Neuronal stem cell (in vitro differentiated cells): ENCODE data around the gene PCGF3.
"Not testable (repeated sequence)": the region's sequence is repeated elsewhere in the genome, so short reads cannot be mapped to it uniquely, and the experiment has no call there.

Source experiments
- DNase-seq: peaks from one replicate; pipeline ENCODE4 v3.0.0-alpha.2; 2013; ENCODE audit warnings: low spot score
- H2AFZ ChIP-seq: one replicate; pipeline ENCODE4 v1.6.1; 2013; ENCODE audit warnings: mild to moderate bottlenecking, low read length, inconsistent platforms
- H2AK5ac ChIP-seq: 2 replicates; pipeline ENCODE4 v1.6.1; 2013; ENCODE audit warnings: low read depth, mild to moderate bottlenecking, inconsistent platforms, low read length, moderate library complexity, mixed read lengths
- H2BK120ac ChIP-seq: 2 replicates; pipeline ENCODE4 v1.6.1; 2013; ENCODE audit warnings: low read depth, mild to moderate bottlenecking, inconsistent platforms, low read length, moderate library complexity, mixed read lengths
- H2BK12ac ChIP-seq: one replicate; pipeline ENCODE4 v1.6.1; 2013; ENCODE audit warnings: low read length, inconsistent platforms
- H2BK15ac ChIP-seq: 2 replicates; pipeline ENCODE4 v1.6.1; 2013; ENCODE audit warnings: mild to moderate bottlenecking, low read length, inconsistent platforms, mixed read lengths
- H2BK5ac ChIP-seq: one replicate; pipeline ENCODE4 v1.6.1; 2013; ENCODE audit warnings: inconsistent platforms, mild to moderate bottlenecking, low read length, moderate library complexity
- H3K14ac ChIP-seq: one replicate; pipeline ENCODE4 v1.6.1; 2013; ENCODE audit warnings: low read length, inconsistent platforms
- H3K18ac ChIP-seq: 2 replicates; pipeline ENCODE4 v1.6.1; 2013; ENCODE audit warnings: low read length, inconsistent platforms
- H3K23ac ChIP-seq: 2 replicates; pipeline ENCODE4 v1.6.1; 2013; ENCODE audit warnings: low read depth, mild to moderate bottlenecking, mixed read lengths, low read length, inconsistent platforms; ENCODE audit not compliant: poor library complexity
- H3K27ac ChIP-seq: replicated peaks from 3 replicates; pipeline ENCODE4 v1.5.1; 2013; ENCODE audit warnings: low read length, inconsistent platforms
- H3K27me3 ChIP-seq, 3 experiments: 2 replicates each; pipeline ENCODE4 v1.6.1; 2013; ENCODE audit warnings: low read length in 3 of 3, mild to moderate bottlenecking in 2 of 3, inconsistent platforms in 1 of 3, low read depth in 1 of 3, mixed read lengths in 1 of 3, moderate library complexity in 1 of 3; ENCODE audit not compliant: control insufficient read depth in 3 of 3, insufficient read depth in 3 of 3
- H3K36me3 ChIP-seq, 2 donors: replicated peaks in 1 of 2; 2 replicates each; pipeline ENCODE4 v1.6.1; 2013; ENCODE audit warnings: low read length in 2 of 2; ENCODE audit not compliant: control insufficient read depth in 2 of 2, insufficient read depth in 2 of 2
- H3K4ac ChIP-seq: 2 replicates; pipeline ENCODE4 v1.6.1; 2013; ENCODE audit warnings: inconsistent platforms, mild to moderate bottlenecking, low read length, moderate library complexity
- H3K4me1 ChIP-seq, 2 donors: 1 replicate in 1 of 2; 2 replicates in 1 of 2; pipeline ENCODE4 v1.6.1; 2013; ENCODE audit warnings: low read length in 2 of 2, low read depth in 1 of 2; ENCODE audit not compliant: control insufficient read depth in 2 of 2, insufficient read depth in 1 of 2
- H3K4me2 ChIP-seq: one replicate; pipeline ENCODE4 v1.6.1; 2013; ENCODE audit warnings: mild to moderate bottlenecking, low read length, inconsistent platforms; ENCODE audit not compliant: insufficient read depth, poor library complexity, severe bottlenecking
- H3K4me3 ChIP-seq, 2 donors: 2 replicates each; pipeline ENCODE4 v1.5.1; 2013; ENCODE audit warnings: low read length in 2 of 2, mild to moderate bottlenecking in 2 of 2, inconsistent platforms in 1 of 2, moderate library complexity in 1 of 2
- H3K79me1 ChIP-seq: one replicate; pipeline ENCODE4 v1.6.1; 2013; ENCODE audit warnings: low read depth, mild to moderate bottlenecking, inconsistent platforms, low read length, moderate library complexity
- H3K9ac ChIP-seq: one replicate; pipeline ENCODE4 v1.6.1; 2013; ENCODE audit warnings: mild to moderate bottlenecking, low read depth, low read length, inconsistent platforms; ENCODE audit not compliant: poor library complexity
- H3K9me3 ChIP-seq, 2 donors: replicated peaks in 1 of 2; 2 replicates each; pipeline versions ENCODE3 to v1.6.1; 2013; ENCODE audit warnings: low read length in 2 of 2, mild to moderate bottlenecking in 2 of 2, inconsistent platforms in 1 of 2, low read depth in 1 of 2, mixed read lengths in 1 of 2, moderate library complexity in 1 of 2; ENCODE audit not compliant: control insufficient read depth in 2 of 2, insufficient read depth in 1 of 2
- H4K8ac ChIP-seq: one replicate; pipeline ENCODE4 v1.6.1; 2013; ENCODE audit warnings: low read depth, mild to moderate bottlenecking, inconsistent platforms, low read length, moderate library complexity
- H4K91ac ChIP-seq: one replicate; pipeline ENCODE4 v1.6.1; 2013; ENCODE audit warnings: low read length, low read depth, mild to moderate bottlenecking, inconsistent platforms; ENCODE audit not compliant: poor library complexity
- WGBS, 2 donors: extraction: QIAGEN DNeasy Blood & Tissue Kit; methylation state at CpG; one replicate each; pipeline ENCODE4 v1.1.7; 2013; ENCODE audit warnings: missing lambda C conversion rate in 2 of 2, mixed read lengths in 1 of 2; ENCODE audit not compliant: insufficient read length in 2 of 2, insufficient replicate concordance in 1 of 2; ENCODE audit errors: extremely low coverage in 2 of 2; 5-methylcytosine and 5-hydroxymethylcytosine counted together

PCGF3 gene

GRCh38 chr4:754221-755120, 48.8 kb downstream of the PCGF3 start:
- H3K4ac ChIP-seq: no peak overlapping the region
- H3K23ac ChIP-seq: peak overlapping the region; percentile 55
- no peaks in the 10 kb centered on the region for H3K27me3 ChIP-seq
- no peak overlapping the region for H3K9ac ChIP-seq
- H2BK120ac ChIP-seq: no peak overlapping the region
- H3K27ac ChIP-seq: no peak overlapping the region
- H3K14ac ChIP-seq: peak overlapping the region; percentile 71
- H2AK5ac ChIP-seq: no peak overlapping the region
- H3K18ac ChIP-seq: peak overlapping the region; percentile 48
- no peak overlapping the region for H4K8ac ChIP-seq
- H3K36me3 ChIP-seq: peaks cover 31 to 86% of the 10 kb centered on the region in 2 donors
- no peak overlapping the region for H4K91ac ChIP-seq
- H3K4me1 ChIP-seq: no peaks in the 10 kb centered on the region
- H3K4me2 ChIP-seq: no peak overlapping the region
- H2AFZ ChIP-seq: no peak overlapping the region
- no peak overlapping the region for H3K4me3 ChIP-seq
- no CpG with 5 or more reads among the region's 32 CpGs for WGBS, 2 donors
- DNase-seq: no peak
- H2BK15ac ChIP-seq: no peak overlapping the region
- H3K79me1 ChIP-seq: peaks cover 10% of the 10 kb centered on the region
- no peak overlapping the region for H2BK5ac ChIP-seq
- H2BK12ac ChIP-seq: no peak overlapping the region
- H3K9me3 ChIP-seq: peaks cover 3 to 8% of the 10 kb centered on the region in 2 donors

- H2BK5ac ChIP-seq: no peak overlapping the region
- no peak overlapping the region for H3K14ac ChIP-seq
- H3K18ac ChIP-seq: no peak overlapping the region
- H4K8ac ChIP-seq: no peak overlapping the region
- peak overlapping the region in 1 of 2 donors; percentile 41 for H3K4me3 ChIP-seq
- peak overlapping the region; percentile 80 for H3K23ac ChIP-seq
- no peak overlapping the region for H2BK15ac ChIP-seq
- H3K79me1 ChIP-seq: peaks cover 7% of the 10 kb centered on the region
- no peak overlapping the region for H3K27ac ChIP-seq
- no peak overlapping the region for H2BK120ac ChIP-seq
- peak overlapping the region; percentile 60 for H3K9ac ChIP-seq
- no peak overlapping the region for H2AFZ ChIP-seq
- no peak overlapping the region for H3K4ac ChIP-seq
- no peak overlapping the region for H2AK5ac ChIP-seq
- no peaks in the 10 kb centered on the region for H3K27me3 ChIP-seq
- H3K4me2 ChIP-seq: no peak overlapping the region
- no peak for DNase-seq
- H3K4me1 ChIP-seq: no peaks in the 10 kb centered on the region
- H3K9me3 ChIP-seq: peaks cover 16 to 18% of the 10 kb centered on the region in 2 donors
- no peak overlapping the region for H2BK12ac ChIP-seq
- H3K36me3 ChIP-seq: peaks cover 43 to 83% of the 10 kb centered on the region in 2 donors
- WGBS, 2 donors: no CpG with 5 or more reads among the region's 20 CpGs
- no peak overlapping the region for H4K91ac ChIP-seq
Measured at GRCh38 chr4:757111-757510, 51.5 kb downstream of the PCGF3 start.

GRCh38 chr4:759810-760209, 54.2 kb downstream of the PCGF3 start:
- not testable (repeated sequence) for H3K23ac ChIP-seq, H3K27me3 ChIP-seq, H3K18ac ChIP-seq, H3K79me1 ChIP-seq, H3K14ac ChIP-seq, H2BK5ac ChIP-seq, H2BK120ac ChIP-seq, H3K4me3 ChIP-seq, H4K91ac ChIP-seq, H2AFZ ChIP-seq, H2BK15ac ChIP-seq, H4K8ac ChIP-seq, H3K27ac ChIP-seq, H3K4ac ChIP-seq, H3K4me1 ChIP-seq, H2BK12ac ChIP-seq, H2AK5ac ChIP-seq, H3K9ac ChIP-seq, H3K4me2 ChIP-seq, DNase-seq
- Histone ChIP-seq H3K36me3 (peaks cover 55 to 83% of the 10 kb centered on the region in 2 donors), H3K9me3 (peaks cover 31 to 42% of the 10 kb centered on the region in 2 donors)
- WGBS, 2 donors: no CpG with 5 or more reads among the region's 24 CpGs

GRCh38 chr4:760616-761015, 55.0 kb downstream of the PCGF3 start:
- no peak overlapping the region for H3K9ac ChIP-seq
- H2BK12ac ChIP-seq: no peak overlapping the region
- no peak overlapping the region for H2BK5ac ChIP-seq
- peak overlapping the region; percentile 68 for H4K8ac ChIP-seq
- peak overlapping the region; percentile 31 for H3K18ac ChIP-seq
- no peaks in the 10 kb centered on the region for H3K27me3 ChIP-seq
- peaks cover 54 to 83% of the 10 kb centered on the region in 2 donors for H3K36me3 ChIP-seq
- no peak overlapping the region for H2AK5ac ChIP-seq
- peaks cover 35 to 47% of the 10 kb centered on the region in 2 donors for H3K9me3 ChIP-seq
- H2BK15ac ChIP-seq: no peak overlapping the region
- no peak overlapping the region for H3K27ac ChIP-seq
- no peaks in the 10 kb centered on the region for H3K4me1 ChIP-seq
- no peak overlapping the region for H3K4ac ChIP-seq
- H3K14ac ChIP-seq: no peak overlapping the region
- no peak overlapping the region for H3K4me3 ChIP-seq
- no peak for DNase-seq
- peak overlapping the region; percentile 17 for H3K23ac ChIP-seq
- no peak overlapping the region for H4K91ac ChIP-seq
- no peak overlapping the region for H2AFZ ChIP-seq
- H3K4me2 ChIP-seq: no peak overlapping the region
- H3K79me1 ChIP-seq: peaks cover 6% of the 10 kb centered on the region
- WGBS, 2 donors: no CpG with 5 or more reads among the region's 21 CpGs
- no peak overlapping the region for H2BK120ac ChIP-seq
